Tibial nerve (tissue), 3 donors: ENCODE results near the gene PLB1.

ENCODE experiments used
- CTCF ChIP-seq, 5 experiments: fragments of 200-600 bp in 3 of 5; fragments of 450-650 bp in 2 of 5; sonication (generic) in 3 of 5; IDR thresholded peaks; one replicate each; pipeline ENCODE4 v1.5.1; 2016 to 2019; ENCODE audit warnings: antibody characterized with exemption in 5 of 5, mild to moderate bottlenecking in 3 of 5, moderate library complexity in 2 of 5
- POLR2A ChIP-seq, 2 donors: fragments of 450-650 bp; IDR thresholded peaks; one replicate each; pipeline ENCODE4 v1.6.1; 2017; ENCODE audit warnings: antibody characterized with exemption in 2 of 2, mild to moderate bottlenecking in 2 of 2, moderate library complexity in 2 of 2

GRCh38 chr2:28610583-28611201 lies 114.8 kb downstream of the PLB1 start:
- TF ChIP-seq CTCF (IDR thresholded peaks at IDR 0.05) (no peak), POLR2A (IDR thresholded peaks at IDR 0.05) (no peak)
